HG02870 (cell line): ENCODE measurements around the gene FOXR1.
"Not testable (repeated sequence)": the region's sequence is repeated elsewhere in the genome, so short reads cannot be mapped to it uniquely, and the experiment has no call there.

Source experiments
- ATAC-seq: cut with Tn5 transposase; IDR thresholded peaks from one replicate; pipeline ENCODE4 v1.9.1; 2021; ENCODE audit warnings: mild to moderate bottlenecking, moderate library complexity; ENCODE audit not compliant: unreplicated experiment

FOXR1 gene

DNA sequence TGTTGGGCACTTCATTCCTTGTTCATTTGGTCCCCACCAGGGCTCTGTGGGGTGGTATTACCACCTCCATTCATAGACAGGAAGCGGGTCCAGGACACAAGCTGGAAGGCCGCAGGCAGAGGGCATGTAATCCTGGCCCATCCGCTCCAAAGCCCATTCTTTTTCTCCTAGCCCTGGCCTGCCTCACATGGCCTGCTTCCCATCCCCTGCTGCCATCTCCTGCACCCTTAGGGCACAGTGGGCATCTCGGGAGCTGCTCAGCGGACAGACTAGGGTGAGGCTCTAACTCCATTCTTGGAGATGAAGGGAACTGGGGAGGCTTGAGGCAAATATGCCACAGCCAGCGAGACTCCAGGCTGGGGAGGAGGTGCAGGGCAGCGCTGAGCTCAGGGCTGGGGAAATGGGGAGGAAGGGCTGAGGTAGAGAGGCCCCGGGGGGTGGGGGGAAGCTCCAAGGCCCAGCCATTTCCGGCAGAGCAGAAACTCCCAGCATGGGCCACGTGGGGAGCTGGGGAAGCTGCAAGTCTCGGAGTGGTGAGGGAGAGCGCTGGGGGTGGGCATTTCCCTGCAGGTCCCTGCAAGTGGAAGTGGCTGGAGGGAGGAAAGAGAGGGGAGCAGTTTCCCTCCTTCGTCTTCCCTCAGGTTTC lies 31.5 kb upstream of the FOXR1 start:
- no peak for ATAC-seq

GRCh38 chr11:118947091-118947490 lies 24.5 kb upstream of the FOXR1 start:
- ATAC-seq, result no peak

DNA sequence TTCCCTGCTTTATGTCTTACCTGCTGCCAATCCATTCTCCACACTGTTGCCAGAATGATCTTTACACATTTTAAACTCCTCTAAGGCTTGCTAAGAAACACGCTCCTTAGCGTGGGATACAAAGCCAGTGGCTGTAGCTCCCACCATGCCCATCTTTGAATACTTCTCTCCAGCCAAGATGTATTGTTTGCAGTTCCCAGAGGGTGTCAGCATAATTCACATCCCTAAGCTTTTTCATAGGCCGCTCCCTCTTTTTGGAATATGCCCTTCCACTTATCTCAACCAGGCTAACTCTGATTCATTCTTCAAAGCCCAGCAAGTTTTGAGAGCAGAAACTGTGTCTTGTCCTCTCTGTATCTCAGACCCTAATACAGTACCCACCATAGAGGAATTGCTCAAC lies 23.6 kb upstream of the FOXR1 start:
- no peak for ATAC-seq

GRCh38 chr11:118953265-118953664 lies 18.3 kb upstream of the FOXR1 start:
- ATAC-seq, result no peak

GRCh38 chr11:118953976-118954375 lies 17.6 kb upstream of the FOXR1 start:
- not testable (repeated sequence) for ATAC-seq

- ATAC-seq, result no peak
These were observed 15.3 kb upstream of the FOXR1 start, which contains the start of gene UPK2 for GRCh38 chr11:118956094-118956846. Gene UPK2 (plus strand): TSS chr11:118956298. CDS start chr11:118956351, 53 bp downstream.

DNA sequence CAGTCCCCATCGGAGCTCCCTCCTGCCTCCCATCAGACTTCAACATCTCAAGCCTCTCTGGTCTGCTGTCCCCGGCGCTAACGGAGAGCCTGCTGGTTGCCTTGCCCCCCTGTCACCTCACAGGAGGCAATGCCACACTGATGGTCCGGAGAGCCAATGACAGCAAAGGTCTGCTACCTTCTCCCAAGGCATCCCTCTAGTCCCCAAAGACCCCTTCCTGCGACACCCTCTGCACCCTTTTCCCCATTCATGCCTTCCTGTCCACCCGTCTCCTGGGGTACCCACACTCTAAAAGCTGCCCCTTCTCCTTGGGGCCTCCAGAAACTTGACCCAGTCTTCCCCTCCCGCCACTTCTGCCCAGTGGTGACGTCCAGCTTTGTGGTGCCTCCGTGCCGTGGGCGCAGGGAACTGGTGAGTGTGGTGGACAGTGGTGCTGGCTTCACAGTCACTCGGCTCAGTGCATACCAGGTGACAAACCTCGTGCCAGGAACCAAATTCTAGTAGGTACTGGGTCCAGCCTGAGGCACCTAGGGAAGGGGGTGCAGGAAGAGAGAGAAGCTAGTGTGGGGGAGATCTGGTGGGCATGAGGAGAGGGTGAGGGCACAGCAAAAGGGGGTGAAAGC lies 14.6 kb upstream of the FOXR1 start:
- ATAC-seq, result no peak

DNA sequence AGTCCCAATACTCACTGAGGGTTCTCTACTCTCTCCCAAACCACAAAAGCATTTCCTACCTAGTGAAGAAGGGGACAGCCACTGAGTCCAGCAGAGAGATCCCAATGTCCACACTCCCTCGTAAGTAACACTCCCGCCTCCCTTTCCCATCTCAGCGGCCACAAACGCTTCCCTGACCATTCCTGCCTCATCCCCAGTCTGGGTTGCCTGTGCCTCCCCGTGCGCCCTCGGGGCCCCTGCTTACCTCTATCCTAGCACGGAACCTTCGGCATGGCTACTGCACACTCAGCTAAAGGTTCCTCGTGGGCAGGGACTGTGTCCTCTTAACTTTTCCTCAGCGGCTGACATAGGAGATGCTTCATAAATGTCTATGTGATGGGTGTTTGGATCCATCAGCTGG lies 14.0 kb upstream of the FOXR1 start:
- no peak for ATAC-seq

DNA sequence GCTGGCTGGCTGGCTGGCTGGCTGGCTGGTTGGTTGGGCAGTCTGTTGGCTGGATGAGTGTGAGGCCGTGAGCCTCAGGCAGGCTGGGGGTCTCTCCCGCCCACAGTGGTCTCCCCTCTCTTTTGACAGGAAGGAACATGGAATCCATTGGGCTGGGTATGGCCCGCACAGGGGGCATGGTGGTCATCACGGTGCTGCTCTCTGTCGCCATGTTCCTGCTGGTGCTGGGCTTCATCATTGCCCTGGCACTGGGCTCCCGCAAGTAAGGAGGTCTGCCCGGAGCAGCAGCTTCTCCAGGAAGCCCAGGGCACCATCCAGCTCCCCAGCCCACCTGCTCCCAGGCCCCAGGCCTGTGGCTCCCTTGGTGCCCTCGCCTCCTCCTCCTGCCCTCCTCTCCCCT lies 13.6 kb upstream of the FOXR1 start:
- ATAC-seq, result no peak

DNA sequence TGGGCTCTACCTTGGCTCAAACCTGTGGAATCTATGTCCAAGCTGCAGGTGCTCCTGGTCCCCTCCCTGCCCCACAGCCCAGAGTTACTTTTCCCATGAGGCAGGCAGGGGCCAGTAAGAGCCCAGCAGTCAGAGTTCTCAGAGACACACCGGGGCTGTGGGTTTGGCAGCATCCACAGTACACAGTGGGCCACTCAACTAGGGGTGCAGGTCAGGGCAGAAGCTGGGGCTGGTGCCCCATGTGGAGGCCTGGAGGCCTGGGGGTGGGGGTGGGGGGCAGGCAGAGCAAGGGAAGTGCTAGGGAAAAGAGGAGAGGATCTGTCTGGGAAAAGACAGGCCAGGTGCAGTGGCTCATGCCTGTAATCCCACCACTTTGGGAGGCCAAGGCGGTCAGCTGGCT lies 13.0 kb upstream of the FOXR1 start:
- no peak for ATAC-seq

- no peak for ATAC-seq
These were observed 10.4 kb upstream of the FOXR1 start for GRCh38 chr11:118961189-118961588.

GRCh38 chr11:118961591-118961990 lies 10.0 kb upstream of the FOXR1 start:
- no peak for ATAC-seq

DNA sequence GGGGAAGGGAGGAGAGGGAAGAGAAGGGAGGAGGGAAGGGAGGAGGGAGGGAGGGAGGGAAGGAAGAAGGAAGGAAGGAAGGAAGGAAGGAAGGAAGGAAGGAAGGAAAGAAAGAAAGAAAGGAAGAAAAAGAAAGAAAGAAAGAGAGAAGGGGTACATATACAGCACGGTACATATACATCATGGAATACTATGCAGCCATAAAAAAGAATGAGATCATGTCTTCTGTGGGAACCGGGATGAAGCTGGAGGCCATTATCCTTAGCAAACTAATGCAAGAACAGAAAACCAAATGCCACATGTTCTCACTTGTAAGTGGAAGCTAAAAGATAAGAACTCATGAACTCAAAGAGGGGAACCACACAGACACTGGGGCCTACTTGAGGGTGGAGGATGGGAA lies 2.1 kb upstream of the FOXR1 start:
- not testable (repeated sequence) for ATAC-seq

- no peak for ATAC-seq
These were observed 2.4 kb downstream of the FOXR1 start for GRCh38 chr11:118973985-118974384.

GRCh38 chr11:118975771-118976709 lies 4.5 kb downstream of the FOXR1 start:
- ATAC-seq, result no peak

- ATAC-seq, result no peak
These were observed 7.9 kb downstream of the FOXR1 start for GRCh38 chr11:118979434-118979833.

GRCh38 chr11:118980191-118980881 lies 8.8 kb downstream of the FOXR1 start:
- ATAC-seq, result no peak

DNA sequence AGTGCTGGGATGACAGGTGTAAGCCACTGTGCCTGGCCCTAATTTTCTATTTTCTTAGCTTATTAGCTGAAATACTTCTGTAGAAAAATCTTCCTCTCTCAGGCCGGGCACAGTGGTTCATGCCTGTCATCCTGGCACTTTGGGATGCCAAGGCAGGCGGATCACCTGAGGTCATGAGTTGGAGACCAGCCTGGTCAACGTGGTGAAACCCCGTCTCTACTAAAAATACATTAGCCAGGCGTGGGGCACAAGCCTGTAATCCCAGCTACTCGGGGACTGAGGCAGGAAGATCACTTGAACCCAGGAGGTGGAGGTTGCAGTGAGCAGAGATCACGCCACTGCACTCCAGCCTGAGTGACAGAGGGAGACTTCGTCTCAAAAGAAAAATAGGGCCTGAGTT lies 12.8 kb downstream of the FOXR1 start:
- ATAC-seq, result not testable (repeated sequence)

GRCh38 chr11:118984825-118985224 lies 13.3 kb downstream of the FOXR1 start:
- ATAC-seq, result no peak

DNA sequence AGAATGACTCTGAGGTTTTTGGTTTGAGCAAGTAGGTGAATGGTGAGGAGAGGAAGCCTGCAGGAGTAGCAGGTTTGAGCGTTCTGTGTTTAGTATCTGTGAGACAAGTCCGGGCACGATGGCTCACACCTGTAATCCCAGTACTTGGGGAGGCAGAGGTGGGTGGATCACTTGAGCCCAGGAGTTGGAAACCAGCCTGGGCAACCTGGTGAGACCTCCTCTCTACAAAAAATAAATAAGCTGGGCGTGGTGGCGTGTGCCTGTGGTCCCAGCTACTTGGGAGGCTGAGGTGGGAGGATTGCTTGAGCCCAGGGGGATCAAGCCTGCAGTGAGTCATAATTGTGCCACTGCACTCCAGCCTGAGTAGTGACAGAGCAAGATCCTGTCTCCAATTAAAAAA lies 16.7 kb downstream of the FOXR1 start:
- ATAC-seq, result no peak
